NCI-H524 (cell line): Measurements from ENCODE around the gene CDC42BPB.
A peak's percentile ranks its signal among the peaks of the same experiment; 100 is the strongest.

Source experiments
- DNase-seq, 2 experiments: peaks; one replicate each; lab custom pipeline; 2025; lab: John Stamatoyannopoulos, UW

Gene CDC42BPB

DNA sequence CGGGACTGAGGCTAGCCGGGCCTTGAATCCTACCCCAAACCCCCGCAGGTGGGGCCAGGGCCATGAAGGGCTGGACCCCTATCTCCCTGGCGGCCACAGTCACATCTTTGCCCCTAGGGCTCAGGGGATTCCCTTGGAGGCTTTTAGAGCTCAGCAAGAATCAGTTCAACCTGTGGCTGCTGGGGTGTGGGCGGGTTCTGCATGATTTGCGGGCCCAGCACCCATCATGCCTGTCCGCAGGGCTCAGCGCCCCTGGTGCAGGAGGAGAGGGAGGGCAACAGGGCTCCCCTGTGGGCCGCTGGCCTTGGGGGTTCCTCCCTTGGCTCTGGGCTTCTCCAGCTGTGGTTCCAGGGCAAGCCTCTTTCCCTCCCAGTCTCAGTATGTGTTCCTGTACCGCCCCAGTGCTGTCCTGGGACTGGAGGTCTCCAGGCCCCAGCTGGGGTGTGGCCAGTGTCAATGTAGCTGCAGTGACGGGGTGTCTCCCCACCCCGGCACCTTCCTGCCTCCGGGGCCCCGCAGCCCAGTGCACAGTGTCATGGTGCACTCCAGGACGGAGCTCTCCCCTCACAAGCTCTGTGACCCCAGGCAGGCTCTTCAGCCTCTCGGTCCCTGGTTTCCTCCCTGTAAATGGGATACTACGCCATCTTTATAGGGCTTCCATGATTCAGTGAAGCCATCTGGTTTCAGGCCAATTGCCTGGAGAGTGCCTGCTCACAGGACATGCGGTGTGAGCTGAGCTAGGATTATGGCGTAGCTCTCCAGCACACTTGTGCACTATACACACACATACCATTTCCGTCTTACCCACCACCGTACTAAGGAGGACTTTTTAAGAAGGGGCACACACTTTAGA lies 16.8 kb upstream of the CDC42BPB start:
- peak in 1 of 2 experiments; percentile 47 for DNase-seq

DNA sequence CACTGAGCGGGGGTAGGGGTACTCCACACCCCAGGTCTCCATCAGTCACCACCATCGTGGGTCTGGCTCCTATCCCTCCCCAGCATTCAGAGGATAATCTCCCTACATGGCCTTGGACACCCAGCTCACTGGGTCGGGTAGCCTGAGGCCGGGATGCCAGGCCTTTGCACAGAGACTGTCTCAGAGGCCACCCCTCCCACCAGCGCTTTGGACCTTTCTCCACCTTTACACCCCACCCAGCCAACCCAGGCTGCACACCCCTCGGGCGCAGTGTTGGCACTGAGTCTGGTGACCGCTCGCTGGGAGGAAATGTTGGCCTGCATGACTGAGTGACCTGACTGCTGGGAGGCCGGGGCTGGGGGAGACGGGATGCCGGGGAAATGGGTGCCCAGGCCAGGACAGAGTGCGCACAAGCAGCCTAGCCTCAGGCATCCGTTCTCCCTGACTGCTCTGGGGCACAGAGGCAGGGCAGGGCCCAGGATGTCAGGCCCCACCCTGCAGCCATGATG lies 16.1 kb upstream of the CDC42BPB start:
- no peak for DNase-seq

DNA sequence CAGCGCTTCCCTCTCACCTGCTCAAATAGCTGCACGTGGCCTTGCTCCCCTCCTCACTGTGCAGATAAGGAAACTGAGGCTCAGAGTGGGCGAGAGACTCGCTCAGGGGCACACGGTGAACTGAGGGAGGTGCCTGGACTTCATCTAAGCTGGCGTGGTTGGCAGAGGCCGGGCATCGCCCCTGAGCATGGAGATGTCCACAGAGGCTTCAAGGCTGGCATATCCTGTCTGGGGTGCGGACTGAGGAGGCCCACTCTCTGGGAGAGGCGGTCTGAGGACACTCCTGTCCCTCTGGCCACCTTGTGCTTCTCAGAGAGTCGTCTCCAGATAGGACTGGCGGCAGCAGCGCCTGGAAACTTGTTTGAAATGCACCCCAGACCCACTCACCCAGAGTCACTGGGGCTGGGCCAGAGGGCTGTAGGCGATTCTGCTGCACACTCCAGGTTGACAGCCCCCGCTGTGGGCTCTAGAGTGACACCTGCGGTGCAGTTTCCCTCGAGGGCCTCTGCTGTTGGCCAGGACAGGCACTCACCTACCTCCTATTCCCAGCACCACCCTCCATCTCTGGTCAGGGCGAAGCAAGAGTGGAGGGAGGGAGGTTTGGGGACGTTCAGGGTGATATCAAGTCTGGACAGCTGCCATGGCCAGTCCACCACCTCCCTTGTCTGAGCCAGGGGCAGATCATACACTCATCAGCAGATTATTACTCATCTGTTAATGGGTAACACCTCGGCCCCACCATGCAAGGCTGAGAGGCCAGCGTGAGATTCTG lies 15.4 kb upstream of the CDC42BPB start:
- peak in 1 of 2 experiments; percentile 41 for DNase-seq

DNA sequence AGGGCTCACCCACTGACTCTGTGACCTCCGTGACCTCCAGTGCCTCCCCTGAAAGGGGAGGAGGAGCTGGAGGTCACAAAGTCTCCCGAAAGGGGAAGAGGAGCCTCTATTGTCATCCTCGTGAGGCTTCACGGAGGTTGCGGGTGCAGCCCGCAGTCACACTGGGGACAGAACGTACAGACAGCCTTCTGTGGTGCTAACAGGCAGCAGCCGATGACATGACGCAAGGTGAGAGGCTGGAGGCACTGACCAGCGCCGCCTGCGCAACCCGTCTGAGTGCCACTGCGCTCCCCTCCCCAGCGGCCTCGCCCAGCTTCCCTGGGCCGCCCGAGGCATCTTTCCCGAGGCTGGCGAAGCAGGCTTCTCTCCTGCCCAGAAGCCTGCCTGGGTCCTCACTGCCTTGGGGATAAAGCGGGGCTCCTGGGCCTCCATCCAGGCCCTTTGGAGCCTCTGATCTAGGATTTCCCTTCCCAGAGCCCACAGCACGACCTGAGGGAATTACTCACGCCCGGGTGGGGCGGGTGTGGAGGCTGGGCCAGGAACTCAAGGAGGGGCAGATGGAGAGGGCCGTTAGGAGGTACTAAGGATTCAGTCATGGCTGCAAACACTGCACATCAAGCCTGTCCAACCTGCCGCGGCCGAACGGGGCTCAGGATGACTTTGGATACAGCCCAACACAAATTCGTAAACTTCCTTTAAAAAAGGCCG lies 14.3 kb upstream of the CDC42BPB start:
- DNase-seq, result no peak

DNA sequence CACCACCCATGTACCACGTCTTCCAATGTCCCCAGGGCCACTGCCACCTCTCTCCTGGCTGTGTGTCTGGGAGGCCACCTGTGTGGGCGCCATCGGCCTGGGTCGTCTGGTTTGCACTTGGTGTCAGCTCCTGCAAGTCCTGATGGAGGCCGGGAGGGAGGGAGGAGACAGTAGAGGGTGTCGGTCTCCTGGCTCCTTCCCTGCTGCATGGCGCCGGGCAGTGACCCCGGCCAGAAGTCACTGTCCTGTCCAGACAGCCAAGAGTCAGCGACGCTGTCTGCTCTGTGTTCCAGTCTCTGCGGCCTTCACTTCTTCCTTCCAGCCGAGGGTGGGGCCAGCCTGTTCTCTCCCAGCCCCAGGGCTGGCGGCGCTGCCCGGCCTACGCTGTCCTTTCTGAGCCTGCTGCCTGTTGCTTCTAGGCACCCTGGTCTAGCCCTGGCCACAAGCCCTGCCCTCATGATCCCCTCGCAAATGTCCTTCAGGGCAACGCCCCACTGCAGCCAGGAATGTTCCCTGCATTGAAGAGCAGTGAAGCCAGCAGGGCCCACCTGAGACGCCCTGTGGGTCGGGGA lies 13.7 kb upstream of the CDC42BPB start:
- no peak for DNase-seq

DNA sequence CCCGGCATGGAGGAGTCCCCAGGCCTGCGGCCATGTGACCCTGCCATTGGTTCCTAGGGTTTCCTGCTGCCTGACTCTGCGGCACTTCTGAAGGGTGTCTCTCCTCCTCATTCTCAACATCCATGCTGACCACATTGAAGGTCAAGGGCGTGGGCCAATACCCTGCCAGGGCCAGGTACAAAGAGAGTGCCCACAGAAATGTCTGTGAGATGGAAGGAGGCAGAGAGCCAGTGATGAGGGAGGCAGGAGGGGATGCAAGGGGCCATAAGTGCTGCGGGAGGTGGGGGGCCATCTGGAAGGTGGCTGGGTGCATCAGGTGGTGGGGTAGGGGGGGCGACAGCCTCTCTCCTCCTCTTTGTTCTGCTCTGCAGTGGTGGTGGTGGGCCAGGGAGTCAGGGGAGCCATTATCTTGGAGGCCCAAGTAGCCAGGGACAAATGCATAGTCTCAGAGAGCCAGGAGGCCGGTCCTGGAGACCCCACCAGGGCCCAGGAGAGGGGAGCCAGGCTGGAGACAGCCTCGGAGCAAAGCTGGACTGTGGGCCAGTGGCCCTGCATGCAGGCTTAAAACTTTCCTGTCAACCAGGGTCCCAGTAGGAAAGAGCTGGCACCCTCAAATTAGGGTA lies 13.0 kb upstream of the CDC42BPB start:
- DNase-seq, result no peak

DNA sequence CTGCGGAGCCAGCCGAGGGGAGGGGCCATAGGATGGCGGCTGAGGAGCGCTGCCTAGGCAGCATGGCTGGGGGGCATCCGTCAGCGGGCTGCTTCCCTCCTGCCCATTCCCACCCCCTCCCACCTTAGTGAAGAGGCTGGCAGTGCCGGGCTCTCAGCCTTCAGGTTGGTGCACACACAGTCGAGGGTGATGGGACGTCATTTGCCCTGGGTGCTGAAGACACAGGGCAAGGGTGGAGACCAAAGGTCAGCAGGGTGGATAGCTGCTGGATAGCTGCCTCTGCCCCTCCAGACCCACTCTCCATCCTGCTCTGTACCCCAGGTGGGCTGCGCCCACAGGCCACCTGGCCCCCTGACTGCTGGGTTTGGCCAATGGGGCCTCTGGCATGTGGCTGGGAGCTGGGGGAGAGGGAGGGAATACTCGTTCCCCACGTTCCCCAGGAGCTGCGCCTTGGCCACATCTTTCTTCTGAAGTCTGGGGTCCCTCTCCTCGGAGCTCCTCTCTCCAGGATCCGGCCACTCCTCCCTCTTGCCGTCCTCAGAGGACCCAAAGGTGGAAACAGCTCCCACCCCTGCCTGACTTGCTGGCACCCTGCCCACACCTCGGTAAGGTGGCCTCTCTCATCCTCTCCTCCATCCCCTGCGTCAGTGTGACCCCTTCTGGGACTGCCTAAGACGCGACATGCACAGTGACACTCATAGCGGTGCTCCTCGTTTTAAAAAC lies 11.2 kb upstream of the CDC42BPB start:
- no peak for DNase-seq

DNA sequence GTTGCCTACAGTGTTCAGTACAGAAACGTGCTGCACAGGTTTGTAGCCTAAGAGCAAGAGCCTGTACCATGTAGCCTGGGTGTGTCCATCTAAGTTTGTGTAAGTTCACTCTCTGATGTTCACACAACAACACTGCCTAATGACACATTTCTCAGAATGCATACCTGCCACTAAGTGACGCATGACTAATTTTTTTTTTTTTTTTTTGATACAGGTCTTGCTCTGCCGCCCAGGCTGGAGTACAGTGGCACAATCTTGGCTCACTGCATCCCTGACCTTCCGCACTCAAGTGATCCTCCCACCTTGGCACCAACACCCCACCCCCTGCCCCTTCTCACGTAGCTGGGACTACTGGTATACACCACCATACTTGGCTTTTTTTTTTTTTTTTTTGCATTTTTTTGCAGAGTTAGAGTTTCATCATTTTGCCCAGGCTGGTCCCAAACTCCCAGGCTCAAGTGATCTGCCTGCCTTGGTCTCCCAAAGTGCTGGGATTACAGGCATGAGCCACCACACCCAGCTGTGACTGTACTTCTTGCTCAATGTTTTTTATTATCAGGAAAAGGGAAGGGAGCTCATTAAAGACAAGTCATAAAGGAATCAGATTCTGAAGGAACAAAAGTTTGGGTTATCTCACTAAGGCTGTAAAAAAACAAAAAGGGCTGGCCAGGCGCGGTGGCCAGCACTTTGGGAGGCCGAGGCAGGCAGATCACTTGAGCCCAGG lies 10.0 kb upstream of the CDC42BPB start:
- DNase-seq, result no peak

DNA sequence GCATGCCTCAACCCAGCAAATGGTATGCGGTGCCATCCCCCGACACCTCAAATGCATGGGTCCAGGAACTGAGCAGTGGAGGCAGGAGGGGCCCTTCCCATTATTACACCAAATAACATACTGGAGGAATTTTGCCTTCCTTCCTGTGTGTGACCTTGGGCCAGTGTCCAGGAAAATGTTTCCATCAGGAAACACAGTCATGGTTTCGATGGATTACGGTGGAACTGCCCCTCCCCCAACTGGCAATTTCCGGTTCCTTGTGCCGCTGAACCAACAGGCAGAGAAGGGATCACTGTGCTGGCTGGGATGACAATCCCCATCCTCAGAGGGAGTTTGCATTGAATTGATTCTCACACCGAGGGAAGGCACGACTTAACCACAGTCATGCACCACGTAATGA lies 9.1 kb upstream of the CDC42BPB start:
- DNase-seq, result no peak

DNA sequence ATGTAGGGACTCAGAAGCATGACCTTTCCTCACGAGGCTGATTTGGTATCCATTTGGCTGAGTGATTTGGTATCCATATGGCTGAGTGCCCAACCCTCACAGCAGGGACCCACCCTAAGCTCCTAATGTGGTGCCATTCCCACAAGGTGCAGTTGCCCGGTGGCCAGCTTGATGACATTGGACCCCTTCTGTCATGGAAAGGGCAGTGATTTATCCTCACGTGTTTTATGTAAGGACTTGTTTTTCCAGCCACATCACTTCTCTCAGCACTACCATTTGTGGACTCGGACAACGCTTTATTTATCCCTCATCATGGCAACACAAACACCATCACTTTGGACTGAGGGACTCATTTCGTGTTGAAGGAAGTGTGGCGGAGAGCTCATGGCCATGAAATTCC lies 8.5 kb upstream of the CDC42BPB start:
- peak; percentile 27 to 40 for DNase-seq

DNA sequence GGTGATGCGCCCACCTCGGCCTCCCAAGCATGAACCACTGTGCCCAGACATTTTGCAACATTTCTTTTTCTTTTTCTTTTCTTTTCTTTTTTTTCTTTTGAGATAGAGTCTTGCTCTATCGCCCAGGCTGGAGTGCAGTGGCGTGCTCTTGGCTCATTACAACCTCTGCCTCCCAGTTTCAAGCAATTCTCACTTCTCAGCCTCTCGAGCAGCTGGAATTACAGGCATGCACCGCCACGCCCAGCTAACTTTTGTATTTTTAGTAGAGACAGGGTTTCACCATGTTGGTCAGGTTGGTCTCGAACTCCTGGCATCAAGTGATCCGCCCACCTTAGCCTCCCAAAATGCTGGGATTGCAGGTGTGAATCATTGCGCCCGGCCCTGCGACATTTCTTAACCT lies 7.6 kb upstream of the CDC42BPB start:
- DNase-seq, result no peak

DNA sequence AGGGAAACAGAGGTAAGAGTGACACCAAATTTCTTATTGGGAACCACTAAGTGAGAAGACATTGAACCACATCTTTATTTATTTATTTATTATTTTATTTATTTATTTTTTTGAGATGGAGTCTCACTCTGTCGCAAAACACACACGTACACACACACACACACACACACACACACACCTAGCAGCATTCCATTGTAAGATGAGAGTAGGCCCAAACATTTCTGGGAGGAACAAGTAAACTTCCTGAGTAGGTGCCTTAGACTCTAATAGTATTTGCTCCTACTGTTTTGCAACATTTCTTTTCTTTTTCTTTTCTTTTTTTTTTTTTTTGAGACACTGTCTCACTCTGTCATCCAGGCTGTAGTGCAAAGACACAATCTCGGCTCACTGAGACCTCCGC lies 7.1 kb upstream of the CDC42BPB start:
- DNase-seq, result no peak

DNA sequence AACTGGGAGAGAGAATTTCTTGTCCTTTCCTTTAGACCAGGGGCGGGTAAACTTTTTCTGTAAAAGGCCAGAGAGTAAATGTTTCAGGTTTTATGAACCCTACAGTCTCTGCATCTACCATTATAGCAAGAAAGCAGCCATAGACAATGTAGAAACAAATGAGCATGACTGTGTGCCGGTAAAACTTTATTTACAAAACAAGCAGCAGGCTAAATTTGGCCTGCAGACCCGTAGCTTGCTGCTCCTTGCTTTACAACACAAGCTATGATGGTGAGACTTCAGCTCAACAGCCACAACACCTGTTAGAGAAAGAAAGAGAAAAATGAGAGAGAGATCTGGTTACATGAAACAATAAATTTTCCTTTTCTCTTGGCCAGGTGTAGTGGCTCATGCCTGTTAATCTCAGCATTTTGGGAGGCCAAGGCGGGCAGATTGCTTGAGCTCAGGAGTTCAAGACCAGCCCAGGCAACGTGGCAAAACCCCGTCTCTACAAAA lies 4.2 kb upstream of the CDC42BPB start:
- DNase-seq, result no peak

DNA sequence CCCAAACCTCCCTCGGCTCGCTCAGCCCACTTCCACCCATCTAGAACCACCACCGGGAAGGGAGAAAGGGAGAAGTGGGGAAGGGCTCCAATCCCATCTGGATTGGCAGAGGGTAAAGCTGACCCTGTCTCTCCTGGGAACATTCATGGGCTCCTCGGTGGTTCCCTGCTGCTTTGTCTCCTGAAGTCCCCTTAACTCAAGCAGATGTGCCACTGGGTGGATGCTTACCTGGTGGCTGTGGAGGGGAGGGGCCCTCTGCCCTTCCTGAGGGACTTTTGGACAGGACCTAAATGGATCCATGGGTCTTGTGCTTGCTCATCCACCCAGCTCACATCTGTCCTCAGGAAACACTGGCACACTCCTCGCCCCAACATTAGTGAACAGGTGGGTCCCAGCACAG lies 2.2 kb upstream of the CDC42BPB start:
- DNase-seq, result no peak

DNA sequence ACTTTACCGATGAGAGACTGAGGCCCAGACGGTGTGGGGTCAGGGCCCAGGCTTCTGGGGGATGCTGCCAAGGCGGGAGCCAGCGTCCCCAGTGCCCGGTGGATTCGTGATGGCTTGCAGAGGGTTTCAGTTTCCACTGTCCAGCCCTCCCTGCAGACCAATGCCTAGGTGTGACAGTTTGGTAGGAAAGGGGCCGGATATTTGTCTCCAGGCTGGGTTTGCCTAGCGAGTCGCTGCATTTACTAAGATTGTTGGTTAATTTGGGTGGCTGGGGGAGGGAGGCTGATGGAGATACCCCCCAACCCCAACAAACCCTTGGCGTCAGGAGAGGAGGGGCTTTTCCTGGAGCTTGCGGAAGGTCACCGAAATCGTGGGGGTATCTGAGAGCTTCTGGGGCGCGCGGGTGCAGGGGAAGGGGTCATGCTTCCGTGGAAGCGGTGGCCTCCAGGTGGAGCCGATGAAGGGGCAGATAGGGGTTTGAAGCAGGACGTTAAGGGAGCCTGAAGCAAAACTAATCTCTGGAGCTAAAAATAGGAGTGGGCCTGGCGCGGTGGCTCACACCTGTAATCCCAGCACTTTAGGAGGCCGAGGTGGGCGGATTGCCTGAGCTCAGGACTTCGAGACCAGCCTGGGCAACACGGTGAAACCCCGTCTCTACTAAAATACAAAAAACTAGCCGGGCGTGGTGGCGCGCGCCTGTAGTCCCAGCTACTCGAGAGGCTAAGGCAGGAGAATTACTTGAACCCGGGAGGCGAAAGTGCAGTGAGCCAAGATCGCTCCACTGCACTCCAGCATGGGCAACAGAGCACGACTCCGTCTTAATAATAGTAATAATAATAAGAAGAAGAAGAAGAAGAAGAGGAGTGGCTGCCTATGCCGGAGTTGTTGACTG lies 1.1 kb upstream of the CDC42BPB start:
- DNase-seq, result peak in 1 of 2 experiments; percentile 56

DNA sequence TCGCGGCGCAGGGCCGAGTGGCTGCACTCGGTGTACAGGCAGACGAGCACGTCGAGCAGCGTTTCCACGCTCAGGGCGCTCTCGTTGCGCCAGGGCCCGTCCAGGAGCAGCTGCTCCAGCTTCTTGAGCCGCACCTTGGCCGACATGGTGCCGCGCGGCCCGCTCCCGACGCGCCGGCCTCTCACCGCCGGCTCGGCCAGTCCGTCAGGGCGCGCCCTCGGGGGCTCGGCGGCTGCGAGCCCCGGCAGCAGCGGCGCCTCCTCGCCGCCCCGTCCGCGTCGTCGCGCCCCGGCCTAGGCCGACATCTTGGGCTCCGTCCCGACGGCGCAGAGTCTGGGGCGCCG lies 349 bp downstream of the CDC42BPB start:
- peak in 1 of 2 experiments; percentile 59 for DNase-seq

DNA sequence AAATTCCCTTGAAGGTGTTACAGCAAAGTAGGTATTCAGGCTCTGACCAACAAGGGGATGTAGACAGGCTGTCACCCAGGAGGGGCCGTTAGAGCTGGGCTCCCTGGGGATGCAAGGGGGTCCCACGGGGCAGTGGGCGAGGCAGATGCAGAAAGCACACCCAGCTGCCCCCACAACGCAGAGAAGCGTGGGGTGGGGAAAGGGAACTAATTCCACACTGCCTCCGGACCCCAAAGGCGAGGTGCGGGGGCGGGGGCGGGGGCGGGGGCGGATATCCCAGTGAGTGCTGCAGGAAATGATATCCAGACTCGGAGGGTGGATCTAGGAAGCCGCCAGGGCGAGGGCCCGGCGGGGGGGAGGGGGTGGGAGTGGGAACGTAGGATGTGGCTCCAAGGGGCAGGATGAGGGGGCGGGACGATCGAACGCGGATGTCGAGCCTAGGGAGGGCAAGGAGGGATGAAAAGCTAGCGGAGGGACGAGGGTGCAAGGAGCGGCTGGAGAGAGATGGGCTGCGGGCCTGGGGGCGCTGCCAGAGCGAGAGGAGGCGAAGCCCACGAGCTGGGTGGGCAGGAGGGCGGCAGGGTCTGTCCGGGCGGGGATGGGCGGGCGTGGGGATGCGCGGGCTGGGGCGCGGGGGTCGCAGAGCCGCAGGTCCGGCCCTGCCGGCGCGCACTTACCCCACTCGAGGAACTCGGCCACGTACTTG lies 874 bp downstream of the CDC42BPB start:
- DNase-seq, result peak; percentile 36 to 53

DNA sequence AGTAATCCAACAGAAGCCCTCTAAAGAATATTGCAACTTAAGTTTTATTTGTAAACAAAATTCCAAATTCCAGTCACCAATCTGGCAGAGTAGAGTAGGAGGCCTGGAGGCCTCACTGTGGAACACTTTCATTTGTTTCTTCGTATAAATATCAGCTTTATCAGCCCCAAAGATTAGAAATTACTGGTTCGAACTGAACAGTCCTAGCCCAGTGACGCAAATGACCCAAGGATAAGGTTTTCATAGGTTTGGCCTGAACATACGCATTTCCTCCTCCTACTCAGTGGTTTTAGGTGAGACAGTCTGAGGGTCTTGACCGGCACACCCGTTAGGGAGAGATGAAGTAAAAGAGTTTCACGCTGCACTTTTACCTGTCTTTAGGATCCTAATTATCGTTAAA lies 1.7 kb downstream of the CDC42BPB start:
- DNase-seq, result no peak

DNA sequence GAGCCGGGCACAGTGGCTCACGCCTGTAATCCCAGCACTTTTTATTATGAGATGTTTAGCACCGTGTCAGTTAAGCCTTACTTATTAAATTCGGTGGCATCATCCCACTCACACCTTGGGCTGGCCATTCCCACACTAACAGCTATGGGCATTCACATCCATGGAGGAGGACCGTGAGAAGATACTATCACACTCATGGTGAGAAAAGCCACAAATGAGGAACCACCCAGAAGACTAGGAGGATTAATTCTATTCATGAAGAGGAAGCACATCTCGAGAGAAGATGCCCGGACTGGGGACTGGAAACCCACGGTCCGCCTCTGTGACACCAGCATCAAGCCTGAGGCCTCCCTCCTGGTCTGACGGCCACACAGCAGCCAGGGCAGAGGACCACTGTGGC lies 4.9 kb downstream of the CDC42BPB start:
- no peak for DNase-seq
